Measurements from ENCODE around the gene ABRACL.
"Not testable (repeated sequence)": the region's sequence is repeated elsewhere in the genome, so short reads cannot be mapped to it uniquely, and the experiment has no call there.

The ABRACL gene

GRCh38 chr6:139028658-139029469, at the start of gene ABRACL:
Gene ABRACL (plus strand): TSS chr6:139028745. CDS start chr6:139034161, 5,416 bp downstream.
- DNase-seq (ENCODE audit: low read depth) = peak; percentile 69

GRCh38 chr6:138979365-138979764, 49.2 kb upstream of the ABRACL start:
- no peak for DNase-seq (ENCODE audit: low read depth)

- DNase-seq (ENCODE audit: low read depth) = no peak
These were observed 48.5 kb upstream of the ABRACL start for GRCh38 chr6:138979813-138980668.

GRCh38 chr6:138981416-138981815, 47.1 kb upstream of the ABRACL start:
- DNase-seq (ENCODE audit: low read depth) = no peak

GRCh38 chr6:138986578-138986977, 42.0 kb upstream of the ABRACL start:
- DNase-seq (ENCODE audit: low read depth) = no peak

GRCh38 chr6:138987080-138987642, 41.4 kb upstream of the ABRACL start:
- peak; percentile 4 for DNase-seq (ENCODE audit: low read depth)

- peak; percentile 90 for DNase-seq (ENCODE audit: low read depth)
These were observed 40.7 kb upstream of the ABRACL start, which contains the start of gene REPS1 for GRCh38 chr6:138987643-138988468. Gene REPS1 (minus strand): TSS chr6:138988253. CDS start chr6:138987682, 571 bp downstream.

GRCh38 chr6:138988469-138988834, 40.1 kb upstream of the ABRACL start:
- peak; percentile 5 for DNase-seq (ENCODE audit: low read depth)

GRCh38 chr6:138989098-138989983, 39.2 kb upstream of the ABRACL start:
- DNase-seq (ENCODE audit: low read depth) = no peak

- DNase-seq (ENCODE audit: low read depth) = no peak
These were observed 37.3 kb upstream of the ABRACL start for GRCh38 chr6:138991206-138991605.

GRCh38 chr6:138992965-138993364, 35.6 kb upstream of the ABRACL start:
- not testable (repeated sequence) for DNase-seq (ENCODE audit: low read depth)

- not testable (repeated sequence) for DNase-seq (ENCODE audit: low read depth)
These were observed 35.1 kb upstream of the ABRACL start for GRCh38 chr6:138993410-138993809.

GRCh38 chr6:138996524-138996923, 32.0 kb upstream of the ABRACL start:
- DNase-seq (ENCODE audit: low read depth) = no peak

- no peak for DNase-seq (ENCODE audit: low read depth)
These were observed 31.4 kb upstream of the ABRACL start for GRCh38 chr6:138997136-138997535.

GRCh38 chr6:138999949-139000725, 28.4 kb upstream of the ABRACL start:
- DNase-seq (ENCODE audit: low read depth) = no peak

- DNase-seq (ENCODE audit: low read depth) = no peak
These were observed 24.8 kb upstream of the ABRACL start for GRCh38 chr6:139003751-139004150.

GRCh38 chr6:139006477-139006876, 22.1 kb upstream of the ABRACL start:
- no peak for DNase-seq (ENCODE audit: low read depth)

- no peak for DNase-seq (ENCODE audit: low read depth)
These were observed 21.1 kb upstream of the ABRACL start for GRCh38 chr6:139007428-139007827.

- DNase-seq (ENCODE audit: low read depth) = no peak
These were observed 20.4 kb upstream of the ABRACL start for GRCh38 chr6:139008117-139008516.

GRCh38 chr6:139010674-139011073, 17.9 kb upstream of the ABRACL start:
- DNase-seq (ENCODE audit: low read depth) = no peak
